ENCODE data around the gene ZMIZ1. TPM values are rescaled to one million over a fixed set of nuclear protein-coding genes. Genes with fewer than 3 reads are reported as not detected.
A peak's percentile ranks its signal among the peaks of the same experiment; 100 is the strongest.

Gene ZMIZ1
- polyA plus RNA-seq, 2 of the 4 experiments (the other 2 are of a cell fraction), result 8.1 to 30.3 TPM

- DNase-seq (ENCODE audit: low read depth in 1 of 2, low spot score in 1 of 2) (no peak), FAIRE-seq (no peak), ATAC-seq (peak; percentile 4 to 28; a peak in 3 of 6 replicates)
- ChIA-PET CTCF (interaction anchor here (0.7 to 14.2 kb wide), 7 partner anchors 8 to 51 kb away, joined by 3 to 199 read pairs (median 4); no protein-coding TSS in a partner anchor), POLR2A (no interaction called here)
- peak overlapping the region; percentile 54 for H3K4me2 ChIP-seq
- TF ChIP-seq, protein P1, sequence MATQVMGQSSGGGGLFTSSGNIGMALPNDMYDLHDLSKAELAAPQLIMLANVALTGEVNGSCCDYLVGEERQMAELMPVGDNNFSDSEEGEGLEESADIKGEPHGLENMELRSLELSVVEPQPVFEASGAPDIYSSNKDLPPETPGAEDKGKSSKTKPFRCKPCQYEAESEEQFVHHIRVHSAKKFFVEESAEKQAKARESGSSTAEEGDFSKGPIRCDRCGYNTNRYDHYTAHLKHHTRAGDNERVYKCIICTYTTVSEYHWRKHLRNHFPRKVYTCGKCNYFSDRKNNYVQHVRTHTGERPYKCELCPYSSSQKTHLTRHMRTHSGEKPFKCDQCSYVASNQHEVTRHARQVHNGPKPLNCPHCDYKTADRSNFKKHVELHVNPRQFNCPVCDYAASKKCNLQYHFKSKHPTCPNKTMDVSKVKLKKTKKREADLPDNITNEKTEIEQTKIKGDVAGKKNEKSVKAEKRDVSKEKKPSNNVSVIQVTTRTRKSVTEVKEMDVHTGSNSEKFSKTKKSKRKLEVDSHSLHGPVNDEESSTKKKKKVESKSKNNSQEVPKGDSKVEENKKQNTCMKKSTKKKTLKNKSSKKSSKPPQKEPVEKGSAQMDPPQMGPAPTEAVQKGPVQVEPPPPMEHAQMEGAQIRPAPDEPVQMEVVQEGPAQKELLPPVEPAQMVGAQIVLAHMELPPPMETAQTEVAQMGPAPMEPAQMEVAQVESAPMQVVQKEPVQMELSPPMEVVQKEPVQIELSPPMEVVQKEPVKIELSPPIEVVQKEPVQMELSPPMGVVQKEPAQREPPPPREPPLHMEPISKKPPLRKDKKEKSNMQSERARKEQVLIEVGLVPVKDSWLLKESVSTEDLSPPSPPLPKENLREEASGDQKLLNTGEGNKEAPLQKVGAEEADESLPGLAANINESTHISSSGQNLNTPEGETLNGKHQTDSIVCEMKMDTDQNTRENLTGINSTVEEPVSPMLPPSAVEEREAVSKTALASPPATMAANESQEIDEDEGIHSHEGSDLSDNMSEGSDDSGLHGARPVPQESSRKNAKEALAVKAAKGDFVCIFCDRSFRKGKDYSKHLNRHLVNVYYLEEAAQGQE (IDR thresholded peaks at IDR 0.05), result no peak
- no peak for TF ChIP-seq FOSL2 (IDR thresholded peaks at IDR 0.05)
- peak; percentile 29 for TF ChIP-seq FOSL2 (CRISPR knock-in tag; IDR thresholded peaks at IDR 0.05)
- H3K4me3 ChIP-seq, result no peak overlapping the region
- H3K27ac ChIP-seq, result peak overlapping the region; percentile 66 to 90
- 51% methylated on average over 7 of the region's 9 CpGs for WGBS (ENCODE audit: missing lambda C conversion rate)
- H3K4me1 ChIP-seq, result peaks cover 100% of the 10 kb centered on the region
- H3K9me3 ChIP-seq, result no peaks in the 10 kb centered on the region
Measured at GRCh38 chr10:79178614-79179163, 109.9 kb downstream of the ZMIZ1 start.

- Histone ChIP-seq H3K4me1 (peaks cover 100% of the 10 kb centered on the region), H3K4me3 (no peak overlapping the region), H3K4me2 (peak overlapping the region; percentile 54), H3K27ac (peak overlapping the region; percentile 66 to 90), H3K9me3 (no peaks in the 10 kb centered on the region)
- POLR2A ChIA-PET, result interaction anchor here (0.5 kb wide), 1 partner anchor 1475 kb away, joined by 3 read pairs; no protein-coding TSS in a partner anchor
- ATAC-seq (no peak), FAIRE-seq (no peak), DNase-seq (ENCODE audit: low read depth in 1 of 2, low spot score in 1 of 2) (no peak)
- WGBS (ENCODE audit: missing lambda C conversion rate), result 83% methylated on average over 4 of the region's 7 CpGs
- TF ChIP-seq EHMT2 (IDR thresholded peaks at IDR 0.05; ENCODE audit: low read depth) (no peak), PHF8 (IDR thresholded peaks at IDR 0.05; ENCODE audit: borderline replicate concordance, low read depth) (no peak), EHF (CRISPR knock-in tag; IDR thresholded peaks at IDR 0.05) (no peak), BHLHE40 (IDR thresholded peaks at IDR 0.05; ENCODE audit: low read depth, low read length) (no peak), TP53 (CRISPR knock-in tag; IDR thresholded peaks at IDR 0.05) (no peak)
- TF ChIP-seq, protein P2, sequence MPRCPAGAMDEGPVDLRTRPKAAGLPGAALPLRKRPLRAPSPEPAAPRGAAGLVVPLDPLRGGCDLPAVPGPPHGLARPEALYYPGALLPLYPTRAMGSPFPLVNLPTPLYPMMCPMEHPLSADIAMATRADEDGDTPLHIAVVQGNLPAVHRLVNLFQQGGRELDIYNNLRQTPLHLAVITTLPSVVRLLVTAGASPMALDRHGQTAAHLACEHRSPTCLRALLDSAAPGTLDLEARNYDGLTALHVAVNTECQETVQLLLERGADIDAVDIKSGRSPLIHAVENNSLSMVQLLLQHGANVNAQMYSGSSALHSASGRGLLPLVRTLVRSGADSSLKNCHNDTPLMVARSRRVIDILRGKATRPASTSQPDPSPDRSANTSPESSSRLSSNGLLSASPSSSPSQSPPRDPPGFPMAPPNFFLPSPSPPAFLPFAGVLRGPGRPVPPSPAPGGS (IDR thresholded peaks at IDR 0.05), result no peak
- CTCF ChIA-PET, result interaction anchor here (1.0 to 14.2 kb wide), 5 partner anchors 8 to 52 kb away, joined by 3 to 199 read pairs (median 24); no protein-coding TSS in a partner anchor
Measured at GRCh38 chr10:79179164-79179956, 110.6 kb downstream of the ZMIZ1 start.

DNA sequence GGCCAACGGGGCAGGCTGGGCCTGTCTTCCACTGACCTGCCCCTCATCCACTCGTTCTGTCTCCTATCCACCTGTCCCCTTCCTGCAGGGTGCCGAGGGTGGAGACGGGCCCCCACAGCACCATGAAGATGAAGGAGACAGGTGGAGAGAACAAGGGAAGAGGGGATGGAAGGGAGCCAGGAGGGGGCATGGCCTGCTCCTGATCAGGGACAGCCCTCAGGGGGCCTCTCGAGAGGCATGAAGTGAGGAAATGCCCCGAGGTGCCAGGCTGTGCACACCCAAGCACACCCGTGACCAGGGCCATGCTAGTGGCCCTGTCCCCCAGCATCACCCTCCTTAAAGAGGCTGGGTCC lies 111.2 kb downstream of the ZMIZ1 start:
- peaks cover 100% of the 10 kb centered on the region for H3K4me1 ChIP-seq
- ChIA-PET CTCF (interaction anchor here (1.0 to 14.2 kb wide), 5 partner anchors 9 to 52 kb away, joined by 3 to 199 read pairs (median 4); no protein-coding TSS in a partner anchor), POLR2A (no interaction called here)
- ATAC-seq, result no peak
- H3K9me3 ChIP-seq, result no peaks in the 10 kb centered on the region
- H3K4me2 ChIP-seq, result no peak overlapping the region; the same call in 2 of the 3 replicates
- no peak overlapping the region for H3K4me3 ChIP-seq
- TF ChIP-seq NPAS2 (CRISPR knock-in tag; IDR thresholded peaks at IDR 0.05; ENCODE audit: borderline replicate concordance), result no peak
- TF ChIP-seq ZSCAN20 (CRISPR knock-in tag; IDR thresholded peaks at IDR 0.05), result no peak
- DNase-seq (ENCODE audit: low read depth in 1 of 2, low spot score in 1 of 2), result no peak
- no peak for FAIRE-seq
- peak overlapping the region; percentile 66 to 90; a peak in 5 of 6 replicates for H3K27ac ChIP-seq
- 91% methylated on average over 6 of the region's 7 CpGs for WGBS (ENCODE audit: missing lambda C conversion rate)
